Keratinocyte (primary cell): Measurements from ENCODE around the gene MAPK13.

ENCODE experiments used
- EZH2 ChIP-seq: IDR thresholded peaks from one replicate; pipeline ENCODE4 v1.6.1; 2012; ENCODE audit warnings: inconsistent platforms, mild to moderate bottlenecking, low read length, moderate library complexity
- TF ChIP-seq, protein P1 (sequence below), 3 experiments: IDR thresholded peaks in 1 of 3; conservative IDR thresholded peaks in 1 of 3; optimal IDR thresholded peaks in 1 of 3; 2 replicates in 2 of 3; 3 replicates in 1 of 3; pipeline versions ENCODE3 to v1.5.1; 2011; ENCODE audit warnings: low read length in 3 of 3, mild to moderate bottlenecking in 3 of 3, moderate library complexity in 2 of 3, control low read depth in 1 of 3, inconsistent platforms in 1 of 3; ENCODE audit not compliant: insufficient read depth in 2 of 3; ENCODE audit errors: extremely low read depth in 1 of 3

DNA sequence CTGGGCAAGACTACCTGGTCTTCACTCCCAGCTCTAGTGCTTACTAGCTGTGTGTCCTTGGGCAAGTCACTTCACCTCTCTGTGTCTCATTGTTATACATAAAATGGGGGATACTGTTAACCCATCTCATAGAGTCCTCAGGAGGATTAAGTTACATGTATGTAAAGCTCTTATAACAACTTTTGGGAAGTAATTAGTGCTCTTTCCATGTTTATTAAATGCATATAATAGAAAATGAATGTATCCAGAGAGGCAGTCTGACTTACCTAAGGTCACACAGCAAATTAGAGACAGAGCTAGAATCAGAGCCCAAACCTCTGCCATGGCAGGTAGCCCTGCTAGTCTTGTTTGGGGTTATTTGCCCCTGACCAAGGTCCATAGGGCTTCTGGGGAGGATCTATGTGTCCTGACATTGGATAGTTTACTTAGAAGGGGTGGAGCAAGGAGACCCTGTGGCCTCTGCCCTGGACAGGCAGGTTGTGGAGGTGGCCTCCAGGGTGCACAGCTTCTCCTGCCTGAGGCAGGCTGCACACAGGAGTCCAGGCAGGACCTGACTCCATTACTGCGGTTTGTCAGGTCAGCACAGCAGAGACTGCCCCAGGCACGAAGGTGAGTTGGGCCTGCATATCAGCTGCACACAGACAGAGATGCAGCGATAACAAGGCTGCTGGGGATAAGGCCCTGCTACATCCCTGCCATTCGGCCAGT, 8.4 kb upstream of the MAPK13 start:
- TF ChIP-seq, protein P1, sequence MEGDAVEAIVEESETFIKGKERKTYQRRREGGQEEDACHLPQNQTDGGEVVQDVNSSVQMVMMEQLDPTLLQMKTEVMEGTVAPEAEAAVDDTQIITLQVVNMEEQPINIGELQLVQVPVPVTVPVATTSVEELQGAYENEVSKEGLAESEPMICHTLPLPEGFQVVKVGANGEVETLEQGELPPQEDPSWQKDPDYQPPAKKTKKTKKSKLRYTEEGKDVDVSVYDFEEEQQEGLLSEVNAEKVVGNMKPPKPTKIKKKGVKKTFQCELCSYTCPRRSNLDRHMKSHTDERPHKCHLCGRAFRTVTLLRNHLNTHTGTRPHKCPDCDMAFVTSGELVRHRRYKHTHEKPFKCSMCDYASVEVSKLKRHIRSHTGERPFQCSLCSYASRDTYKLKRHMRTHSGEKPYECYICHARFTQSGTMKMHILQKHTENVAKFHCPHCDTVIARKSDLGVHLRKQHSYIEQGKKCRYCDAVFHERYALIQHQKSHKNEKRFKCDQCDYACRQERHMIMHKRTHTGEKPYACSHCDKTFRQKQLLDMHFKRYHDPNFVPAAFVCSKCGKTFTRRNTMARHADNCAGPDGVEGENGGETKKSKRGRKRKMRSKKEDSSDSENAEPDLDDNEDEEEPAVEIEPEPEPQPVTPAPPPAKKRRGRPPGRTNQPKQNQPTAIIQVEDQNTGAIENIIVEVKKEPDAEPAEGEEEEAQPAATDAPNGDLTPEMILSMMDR (optimal IDR thresholded peaks at IDR 0.05 in 1 of 3, IDR thresholded peaks at IDR 0.05 in 1 of 3, conservative IDR thresholded peaks at IDR 0.05 in 1 of 3; ENCODE audit: extremely low read depth in 1 of 3, insufficient read depth in 2 of 3, low read length in 3 of 3): no peak
- no peak for TF ChIP-seq EZH2
